ENCODE data around the gene BTBD19.

GRCh38 chr1:44851308-44851707 lies 43.0 kb downstream of the BTBD19 start:
- TF ChIP-seq EZH2phosphoT487 (IDR thresholded peaks at IDR 0.05; ENCODE audit: borderline replicate concordance, low read depth, low read length): no peak
- no peak for TF ChIP-seq CTCF (conservative IDR thresholded peaks at IDR 0.05; ENCODE audit: low read length)
